ENCODE measurements around the gene CRIP2. TPM values are rescaled to one million over a fixed set of nuclear protein-coding genes. Genes with fewer than 3 reads are reported as not detected.

The CRIP2 gene
- total and polyA plus RNA-seq, 4 donors, result 4.3 to 40.0 (median 20.7) TPM

- TF ChIP-seq ATF3 (IDR thresholded peaks at IDR 0.05), result no peak
- TF ChIP-seq FOXA2 (IDR thresholded peaks at IDR 0.05), result no peak
- no peak for TF ChIP-seq HNF4G (IDR thresholded peaks at IDR 0.05)
- TF ChIP-seq RXRA (IDR thresholded peaks at IDR 0.05), result no peak
- TF ChIP-seq JUND (IDR thresholded peaks at IDR 0.05), result no peak
- no peak for TF ChIP-seq CTCF (IDR thresholded peaks at IDR 0.05; ENCODE audit: low read depth, low read length, missing input control)
- no peak for TF ChIP-seq TAF1 (conservative IDR thresholded peaks at IDR 0.05)
- TF ChIP-seq RAD21 (IDR thresholded peaks at IDR 0.05), result no peak
- H3K9me3 ChIP-seq (ENCODE audit: control insufficient read depth in 4 of 4, low read length in 3 of 4), result no peaks in the 10 kb centered on the region
- peaks cover 0 to 2% (median 0%) of the 10 kb centered on the region in 4 donors for H3K4me1 ChIP-seq (ENCODE audit: control insufficient read depth in 4 of 4, insufficient read depth in 4 of 4, low read length in 3 of 4)
- WGBS, result 78% methylated on average over 5 of the region's 5 CpGs
- no peaks in the 10 kb centered on the region for H3K36me3 ChIP-seq (ENCODE audit: control insufficient read depth in 4 of 4, insufficient read depth in 3 of 4, low read depth in 1 of 4, low read length in 3 of 4)
- no peak overlapping the region for H3K9ac ChIP-seq (ENCODE audit: low read depth in 1 of 2, low read length in 2 of 2)
- no peak for DNase-seq (ENCODE audit: low spot score)
- H3K27me3 ChIP-seq (ENCODE audit: control insufficient read depth in 4 of 4, insufficient read depth in 4 of 4, low read length in 3 of 4), result no peaks in the 10 kb centered on the region
- no peak overlapping the region for H3K27ac ChIP-seq (ENCODE audit: low read depth in 1 of 2, low read length in 2 of 2)
- H3K4me3 ChIP-seq (ENCODE audit: low read depth in 1 of 3, low read length in 3 of 3), result no peak overlapping the region
Measured at GRCh38 chr14:105517096-105517495, 42.5 kb downstream of the CRIP2 start.

GRCh38 chr14:105519946-105520698, 45.5 kb downstream of the CRIP2 start:
- no peaks in the 10 kb centered on the region for H3K9me3 ChIP-seq (ENCODE audit: control insufficient read depth in 4 of 4, low read length in 3 of 4)
- no peak overlapping the region for H3K27ac ChIP-seq (ENCODE audit: low read depth in 1 of 2, low read length in 2 of 2)
- no peaks in the 10 kb centered on the region for H3K36me3 ChIP-seq (ENCODE audit: control insufficient read depth in 4 of 4, insufficient read depth in 3 of 4, low read depth in 1 of 4, low read length in 3 of 4)
- TF ChIP-seq FOXA1 (IDR thresholded peaks at IDR 0.05) (no peak), RAD21 (IDR thresholded peaks at IDR 0.05) (no peak), EGR1 (IDR thresholded peaks at IDR 0.05; ENCODE audit: low read depth in 2 of 2) (no peak), HNF4G (IDR thresholded peaks at IDR 0.05) (no peak), TAF1 (conservative IDR thresholded peaks at IDR 0.05) (no peak), YY1 (IDR thresholded peaks at IDR 0.05) (no peak), FOXA2 (IDR thresholded peaks at IDR 0.05) (no peak)
- H3K4me3 ChIP-seq (ENCODE audit: low read depth in 1 of 3, low read length in 3 of 3), result no peak overlapping the region
- DNase-seq (ENCODE audit: low spot score), result no peak
- WGBS, result 76% methylated on average over 14 of the region's 14 CpGs
- H3K27me3 ChIP-seq (ENCODE audit: control insufficient read depth in 4 of 4, insufficient read depth in 4 of 4, low read length in 3 of 4), result no peaks in the 10 kb centered on the region
- H3K9ac ChIP-seq (ENCODE audit: low read depth in 1 of 2, low read length in 2 of 2), result no peak overlapping the region
- peaks cover 0 to 2% (median 0%) of the 10 kb centered on the region in 4 donors for H3K4me1 ChIP-seq (ENCODE audit: control insufficient read depth in 4 of 4, insufficient read depth in 4 of 4, low read length in 3 of 4)

- Histone ChIP-seq H3K27me3 (ENCODE audit: control insufficient read depth in 4 of 4, insufficient read depth in 4 of 4, low read length in 3 of 4) (no peaks in the 10 kb centered on the region), H3K27ac (ENCODE audit: low read depth in 1 of 2, low read length in 2 of 2) (no peak overlapping the region), H3K4me3 (ENCODE audit: low read depth in 1 of 3, low read length in 3 of 3) (no peak overlapping the region), H3K4me1 (ENCODE audit: control insufficient read depth in 4 of 4, insufficient read depth in 4 of 4, low read length in 3 of 4) (peaks cover 9 to 30% (median 20%) of the 10 kb centered on the region in 4 donors), H3K9ac (ENCODE audit: low read depth in 1 of 2, low read length in 2 of 2) (no peak overlapping the region), H3K9me3 (ENCODE audit: control insufficient read depth in 4 of 4, low read length in 3 of 4) (no peaks in the 10 kb centered on the region), H3K36me3 (ENCODE audit: control insufficient read depth in 4 of 4, insufficient read depth in 3 of 4, low read depth in 1 of 4, low read length in 3 of 4) (peaks cover 0 to 1% (median 0%) of the 10 kb centered on the region in 4 donors)
- WGBS, result 89% methylated on average over 9 of the region's 9 CpGs
- no peak for DNase-seq (ENCODE audit: low spot score)
- no peak for TF ChIP-seq TAF1 (conservative IDR thresholded peaks at IDR 0.05)
Measured at GRCh38 chr14:105525326-105525725, 50.7 kb downstream of the CRIP2 start.

Measured in liver (tissue), 9 donors.